ENCODE results near the gene LDLRAP1. TPM values are rescaled to one million over a fixed set of nuclear protein-coding genes. Genes with fewer than 3 reads are reported as not detected.

LDLRAP1 gene
- total RNA-seq, 2 experiments from 2014 or later, result 14.3 to 17.4 TPM

DNA sequence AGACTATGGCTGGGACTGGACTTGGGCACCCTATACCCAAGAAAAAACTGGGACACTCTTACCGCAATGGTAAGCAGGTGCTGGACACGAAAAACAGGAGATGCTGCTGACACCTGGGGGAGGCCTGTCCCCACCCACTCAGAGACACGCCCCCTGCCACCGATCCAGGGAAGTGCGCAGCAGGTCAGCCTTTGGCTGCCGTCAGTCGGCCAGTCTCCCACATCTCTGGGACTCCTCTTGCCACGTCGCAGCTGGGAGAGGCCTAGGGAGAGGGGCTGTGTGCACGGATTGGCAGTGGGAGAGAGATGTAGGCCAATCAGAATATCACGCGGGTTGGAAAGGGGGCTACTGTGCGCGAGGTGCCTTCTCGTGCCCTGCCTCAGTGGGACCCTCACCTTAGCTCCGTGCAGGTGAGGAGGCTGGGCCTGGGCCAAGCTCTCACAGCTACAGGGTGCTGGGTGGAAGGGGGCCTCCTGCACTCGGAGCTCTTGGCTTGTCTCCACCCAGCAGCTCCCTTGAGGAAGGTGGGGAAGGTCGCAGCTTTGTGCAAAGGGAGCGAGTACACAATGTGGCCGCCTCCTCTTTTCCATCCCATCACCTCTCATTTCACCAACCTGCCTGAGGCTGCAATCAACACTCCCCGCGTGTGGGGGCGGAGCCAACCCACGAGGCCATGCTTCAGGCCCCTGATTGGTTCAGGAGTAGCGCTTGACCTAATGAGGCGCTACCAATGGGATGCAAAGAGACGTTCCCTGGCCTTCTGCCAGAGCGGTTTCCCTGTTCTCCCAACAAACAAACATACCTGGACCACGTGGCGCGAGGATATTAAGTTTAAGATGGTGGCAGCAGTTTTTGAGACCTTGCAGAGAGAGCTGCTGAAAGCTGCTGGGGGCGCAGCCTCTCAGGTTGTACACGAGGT lies 25.7 kb upstream of the LDLRAP1 start:
- Mint-ChIP-seq H3K27me3 (no peaks in the 10 kb centered on the region), H3K4me1 (peaks cover 6% of the 10 kb centered on the region), H3K27ac (no peak overlapping the region), H3K36me3 (no peaks in the 10 kb centered on the region), H3K4me3 (no peak overlapping the region), H3K9me3 (no peaks in the 10 kb centered on the region)
- no peak for DNase-seq

DNA sequence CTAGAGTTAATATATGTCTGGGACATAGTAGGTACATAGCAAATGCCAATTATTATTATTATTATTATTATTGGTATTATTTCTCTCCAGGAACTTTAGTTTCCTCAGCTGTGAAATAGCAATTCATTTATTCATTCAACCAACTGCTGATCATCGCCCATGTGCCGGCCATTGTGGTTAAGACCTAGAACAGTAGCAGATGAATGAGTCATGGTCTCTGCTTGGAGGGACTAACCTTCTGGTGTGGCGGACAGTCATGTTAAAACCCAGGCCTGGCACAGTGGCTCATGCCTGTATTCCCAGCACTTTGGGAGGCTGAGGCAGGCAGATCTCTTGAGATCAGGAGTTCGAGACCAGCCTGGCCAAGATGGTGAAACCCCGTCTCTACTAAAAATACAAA lies 23.8 kb upstream of the LDLRAP1 start:
- H3K27ac Mint-ChIP-seq, result no peak overlapping the region
- peaks cover 6% of the 10 kb centered on the region for H3K4me1 Mint-ChIP-seq
- DNase-seq, result no peak
- H3K36me3 Mint-ChIP-seq, result no peaks in the 10 kb centered on the region
- H3K27me3 Mint-ChIP-seq, result no peaks in the 10 kb centered on the region
- no peak overlapping the region for H3K4me3 Mint-ChIP-seq
- H3K9me3 Mint-ChIP-seq, result no peaks in the 10 kb centered on the region

DNA sequence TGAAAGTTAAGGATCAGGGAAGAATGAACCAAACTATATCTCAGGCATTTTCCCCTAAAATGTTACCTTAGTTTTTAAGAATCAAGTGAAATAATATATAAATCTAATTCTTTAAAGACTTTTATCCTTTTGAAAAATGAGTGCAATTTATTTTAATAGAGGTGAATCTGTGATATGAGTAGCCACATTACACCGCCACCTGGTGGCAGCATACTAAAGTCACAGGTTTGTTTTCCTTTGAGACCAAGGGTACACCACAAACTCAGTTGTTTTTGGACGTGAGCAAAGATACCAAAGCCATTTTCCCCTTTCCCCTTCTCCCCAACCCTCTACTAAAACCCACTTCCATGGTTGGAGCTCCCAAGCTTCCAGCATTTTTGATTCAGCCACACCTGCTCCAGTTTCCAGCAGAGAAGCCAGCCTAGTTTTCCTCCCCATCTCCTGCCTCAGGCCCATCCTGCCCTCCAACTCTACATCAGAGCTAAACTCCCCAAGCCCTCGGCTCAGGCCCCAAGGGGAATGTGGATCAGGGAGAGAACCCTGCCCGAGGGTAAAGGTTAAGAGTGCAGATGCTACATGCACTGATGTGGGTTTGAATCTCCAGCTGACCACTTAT lies 22.9 kb upstream of the LDLRAP1 start:
- H3K27ac Mint-ChIP-seq, result no peak overlapping the region
- H3K36me3 Mint-ChIP-seq, result no peaks in the 10 kb centered on the region
- H3K9me3 Mint-ChIP-seq, result peaks cover 4% of the 10 kb centered on the region
- no peaks in the 10 kb centered on the region for H3K27me3 Mint-ChIP-seq
- no peak overlapping the region for H3K4me3 Mint-ChIP-seq
- peaks cover 6% of the 10 kb centered on the region for H3K4me1 Mint-ChIP-seq
- DNase-seq, result peak; percentile 56

DNA sequence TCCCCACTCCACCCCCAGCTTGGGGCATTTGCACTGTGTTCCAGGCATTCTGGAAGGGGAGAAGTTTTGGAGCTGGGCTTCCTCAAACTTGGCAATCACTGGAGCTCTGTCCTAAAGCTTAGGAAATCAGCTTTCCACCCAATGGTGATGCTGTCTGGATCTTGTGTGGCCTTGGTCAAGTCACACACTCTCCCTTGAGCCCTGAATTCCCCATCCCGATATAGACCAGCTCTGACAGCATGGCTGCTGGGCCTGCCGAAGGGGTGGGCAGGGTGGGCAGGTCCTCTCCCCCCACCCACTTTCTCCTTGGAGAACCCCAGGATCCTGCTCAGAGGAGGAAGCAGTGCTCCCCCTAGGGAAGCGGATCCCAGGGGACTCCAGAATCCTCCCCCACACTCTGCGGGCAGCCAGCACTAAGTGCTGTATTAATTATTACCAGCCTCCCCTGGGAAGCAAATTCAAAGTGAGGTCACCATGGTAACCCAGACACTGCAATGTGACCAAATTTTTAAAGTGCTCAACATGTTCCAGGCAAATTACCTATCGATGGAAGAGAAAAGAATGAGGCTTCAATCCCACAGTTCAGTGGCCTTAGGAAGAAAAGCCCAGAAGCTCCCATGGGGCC lies 21.3 kb upstream of the LDLRAP1 start:
- no peaks in the 10 kb centered on the region for H3K27me3 Mint-ChIP-seq
- DNase-seq, result no peak
- peaks cover 6% of the 10 kb centered on the region for H3K4me1 Mint-ChIP-seq
- H3K36me3 Mint-ChIP-seq, result no peaks in the 10 kb centered on the region
- H3K4me3 Mint-ChIP-seq, result no peak overlapping the region
- H3K9me3 Mint-ChIP-seq, result peaks cover 4% of the 10 kb centered on the region
- H3K27ac Mint-ChIP-seq, result no peak overlapping the region

DNA sequence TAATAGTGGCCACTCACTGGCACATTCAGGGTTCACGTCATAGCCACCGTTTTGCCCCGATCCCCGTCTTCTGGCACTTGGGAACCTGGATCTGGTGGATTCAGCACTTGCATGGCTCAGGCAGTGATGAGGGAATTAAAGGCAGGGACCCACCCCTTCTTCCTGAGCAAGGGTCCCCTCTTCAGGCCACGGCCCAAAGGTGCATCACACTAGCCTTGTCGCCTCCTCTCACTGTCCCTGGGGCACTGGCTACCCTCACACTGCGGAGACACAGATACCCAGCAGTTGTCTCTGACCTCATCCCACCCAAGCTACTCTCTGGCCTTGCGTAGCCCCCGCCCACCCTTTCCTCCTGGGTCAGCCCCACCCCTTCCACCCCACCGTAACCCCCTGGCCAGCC lies 19.9 kb upstream of the LDLRAP1 start:
- Mint-ChIP-seq H3K4me1 (peaks cover 6% of the 10 kb centered on the region), H3K27ac (no peak overlapping the region), H3K4me3 (no peak overlapping the region), H3K27me3 (no peaks in the 10 kb centered on the region), H3K9me3 (peaks cover 4% of the 10 kb centered on the region), H3K36me3 (no peaks in the 10 kb centered on the region)
- DNase-seq, result no peak

DNA sequence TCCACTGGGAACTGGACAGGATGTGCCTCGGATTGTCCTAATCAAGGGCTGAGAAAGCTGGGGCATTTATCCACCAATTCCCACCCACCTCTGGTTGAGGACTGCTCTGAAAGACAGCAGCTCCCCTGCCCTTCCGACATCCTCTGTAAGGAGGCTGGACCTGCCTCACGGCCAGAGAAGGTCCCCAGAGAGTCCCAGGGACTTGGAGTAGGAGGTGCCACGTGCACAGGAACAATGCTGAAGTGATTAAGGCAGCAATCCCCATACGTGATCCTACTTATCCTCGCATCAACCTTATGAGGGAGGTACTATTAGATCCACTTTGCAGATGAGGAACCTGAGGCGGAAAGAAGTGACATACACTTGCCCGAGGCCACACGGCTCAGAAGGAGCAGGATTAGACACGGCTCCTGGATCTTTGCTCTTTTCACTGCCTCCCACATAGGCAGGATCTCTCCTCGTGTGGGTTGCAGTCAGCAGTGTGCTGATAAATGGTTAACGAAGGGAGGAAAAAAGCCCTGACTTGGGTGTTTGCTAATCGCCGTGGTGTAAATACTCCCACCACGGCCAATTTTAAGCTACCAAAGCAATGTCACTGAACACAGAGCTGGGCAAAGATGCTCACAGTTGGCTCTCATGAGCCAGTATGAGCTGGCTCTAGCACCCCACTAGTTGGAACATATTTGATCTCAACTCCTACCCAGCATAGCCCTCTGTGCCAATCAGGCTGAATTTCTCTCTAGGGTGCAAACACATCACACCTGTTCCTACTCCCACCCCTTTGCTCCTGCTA lies 18.6 kb upstream of the LDLRAP1 start:
- Mint-ChIP-seq H3K27me3 (no peaks in the 10 kb centered on the region), H3K4me3 (no peak overlapping the region), H3K27ac (no peak overlapping the region)

DNA sequence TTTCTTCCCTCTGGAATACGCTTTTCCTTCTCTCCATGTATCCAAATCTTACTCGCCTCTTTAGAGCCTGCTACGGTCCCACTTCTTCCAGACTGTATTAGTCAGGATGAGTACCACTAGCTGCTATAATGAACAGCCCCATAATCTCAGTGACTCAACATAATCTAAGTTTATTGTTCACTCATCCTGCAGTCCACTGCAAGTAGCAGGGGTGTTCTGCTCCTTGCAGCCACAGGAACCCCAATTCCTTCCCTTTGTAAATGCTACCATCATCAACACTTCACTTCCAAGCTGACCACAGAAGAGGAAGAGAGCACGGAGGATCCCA lies 18.1 kb upstream of the LDLRAP1 start:
- Mint-ChIP-seq H3K27ac (no peak overlapping the region), H3K36me3 (no peaks in the 10 kb centered on the region), H3K4me3 (no peak overlapping the region), H3K4me1 (peaks cover 4% of the 10 kb centered on the region), H3K27me3 (no peaks in the 10 kb centered on the region), H3K9me3 (peaks cover 4% of the 10 kb centered on the region)
- DNase-seq, result no peak

More for the DNA sequence above, 18.6 kb upstream of the LDLRAP1 start:
- H3K4me1 Mint-ChIP-seq, result peaks cover 6% of the 10 kb centered on the region
- H3K9me3 Mint-ChIP-seq, result peaks cover 4% of the 10 kb centered on the region
- H3K36me3 Mint-ChIP-seq, result no peaks in the 10 kb centered on the region
- no peak for DNase-seq

DNA sequence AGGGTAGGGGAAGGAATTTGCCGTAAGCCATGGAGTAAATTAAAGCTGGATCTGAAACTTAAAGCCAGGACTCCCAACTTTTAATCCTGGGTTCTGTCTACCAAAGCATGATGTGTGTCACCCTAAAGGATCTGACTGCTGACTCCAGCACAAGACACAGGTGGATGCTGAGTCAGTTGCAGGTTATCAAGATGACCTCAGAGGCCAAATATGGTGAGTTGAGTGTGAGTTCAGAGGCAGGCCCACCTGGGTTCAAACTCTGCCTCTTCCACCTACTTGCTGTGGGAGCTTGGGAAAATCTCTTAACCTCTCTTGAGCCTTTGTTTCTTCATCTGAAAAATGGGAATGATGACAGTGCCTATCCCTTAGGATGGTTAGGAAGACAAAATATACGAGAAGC lies 16.7 kb upstream of the LDLRAP1 start:
- Mint-ChIP-seq H3K4me1 (no peaks in the 10 kb centered on the region), H3K27ac (no peak overlapping the region), H3K27me3 (no peaks in the 10 kb centered on the region), H3K9me3 (peaks cover 4% of the 10 kb centered on the region), H3K4me3 (no peak overlapping the region), H3K36me3 (no peaks in the 10 kb centered on the region)
- DNase-seq, result no peak

DNA sequence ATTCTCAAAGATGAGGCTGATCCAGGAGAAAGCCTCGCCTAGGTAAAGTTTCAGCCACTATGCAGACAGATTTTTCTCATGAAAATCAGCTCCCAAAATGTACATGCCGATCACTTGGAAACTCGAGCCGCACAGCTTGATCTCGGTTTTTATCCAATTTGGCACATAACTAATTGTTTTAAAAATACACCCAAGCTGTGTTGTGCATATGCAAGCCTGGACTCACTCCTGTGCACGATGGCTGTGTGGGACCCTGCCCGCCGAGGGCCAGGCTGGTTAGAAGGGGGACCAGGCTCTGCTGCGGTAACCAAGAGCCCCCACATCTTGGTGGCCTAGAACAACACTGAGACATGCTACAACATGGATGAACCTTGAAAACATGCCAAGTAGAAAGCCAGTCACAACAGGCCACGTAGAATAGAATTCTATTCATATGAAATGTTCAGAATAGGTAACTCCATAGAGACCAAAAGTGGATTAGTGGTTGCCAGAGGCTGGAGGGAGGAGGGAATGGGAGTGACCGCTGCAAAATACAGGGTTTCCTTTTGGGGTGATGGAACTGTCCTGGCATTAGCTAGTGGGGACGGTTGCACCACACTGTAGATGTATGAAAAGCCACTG lies 16.1 kb upstream of the LDLRAP1 start:
- DNase-seq, result no peak
- no peak overlapping the region for H3K27ac Mint-ChIP-seq
- H3K9me3 Mint-ChIP-seq, result peaks cover 4% of the 10 kb centered on the region
- no peaks in the 10 kb centered on the region for H3K27me3 Mint-ChIP-seq
- no peaks in the 10 kb centered on the region for H3K4me1 Mint-ChIP-seq
- no peaks in the 10 kb centered on the region for H3K36me3 Mint-ChIP-seq
- no peak overlapping the region for H3K4me3 Mint-ChIP-seq

DNA sequence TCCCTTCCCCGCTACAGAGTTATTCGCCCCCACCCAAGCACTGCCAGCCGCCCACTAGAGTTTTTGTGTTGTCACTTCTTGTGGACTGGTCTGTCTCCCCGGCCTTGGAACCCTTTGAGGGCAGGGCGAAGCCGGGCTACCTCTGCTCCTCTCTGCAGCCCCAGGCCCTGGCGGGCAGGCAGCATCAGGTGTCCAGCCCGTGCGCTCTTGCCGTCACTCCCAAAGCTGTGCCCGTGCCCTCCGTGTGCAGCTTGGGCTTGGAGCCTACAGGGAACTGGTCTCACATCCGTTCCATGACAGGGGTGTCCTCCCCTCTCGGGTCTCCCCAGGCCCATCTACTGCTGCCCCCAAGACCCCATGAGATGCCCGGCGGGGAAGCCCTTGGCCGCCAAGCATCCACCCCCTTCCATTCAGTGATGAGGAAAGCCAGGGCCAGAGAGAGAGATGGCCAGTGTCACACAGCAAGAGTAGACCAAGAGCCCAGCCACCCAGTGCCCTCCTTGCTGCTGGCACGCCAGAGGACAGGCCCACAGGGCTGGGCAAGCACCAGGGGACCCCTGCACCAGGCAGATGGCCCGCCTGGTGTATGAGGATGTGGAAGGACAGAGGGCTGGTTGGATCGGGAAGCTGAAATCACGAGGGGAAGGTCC lies 15.3 kb upstream of the LDLRAP1 start:
- Mint-ChIP-seq H3K27ac (no peak overlapping the region), H3K36me3 (no peaks in the 10 kb centered on the region), H3K9me3 (peaks cover 4% of the 10 kb centered on the region), H3K4me3 (no peak overlapping the region), H3K27me3 (no peaks in the 10 kb centered on the region), H3K4me1 (no peaks in the 10 kb centered on the region)
- DNase-seq, result no peak

DNA sequence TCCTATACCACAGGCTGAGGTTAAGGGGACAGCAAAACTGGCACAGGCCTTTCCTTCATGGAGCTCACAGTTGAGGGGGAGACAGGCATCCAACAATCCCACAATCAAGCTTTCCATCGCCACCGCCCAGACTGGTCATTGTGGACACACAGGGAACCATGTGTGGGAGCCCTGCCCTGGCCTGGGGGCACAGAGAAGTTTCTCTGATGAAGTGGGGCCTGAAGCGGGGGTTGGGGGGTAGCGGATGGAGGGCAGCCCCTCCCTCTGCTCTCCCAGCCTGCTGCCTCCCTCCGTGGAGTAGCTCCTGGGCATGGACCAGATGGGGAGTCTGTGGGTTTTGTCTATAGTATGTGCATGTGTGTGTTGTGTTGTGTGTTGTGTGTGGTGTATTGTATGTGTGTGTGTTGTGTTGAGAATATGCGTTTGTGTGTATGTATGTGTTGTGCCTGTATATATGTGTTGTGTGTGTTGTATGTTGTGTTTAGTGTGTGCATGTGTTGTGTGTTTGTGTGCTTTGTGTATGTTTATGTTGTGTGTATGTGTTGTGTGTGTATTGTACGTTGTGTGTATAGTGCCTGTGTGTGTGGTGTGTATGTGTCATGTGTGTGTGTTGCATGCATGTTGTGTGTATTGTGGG lies 14.4 kb upstream of the LDLRAP1 start:
- Mint-ChIP-seq H3K27me3 (no peaks in the 10 kb centered on the region), H3K9me3 (peaks cover 4% of the 10 kb centered on the region), H3K4me3 (no peak overlapping the region), H3K4me1 (no peaks in the 10 kb centered on the region), H3K27ac (no peak overlapping the region), H3K36me3 (no peaks in the 10 kb centered on the region)
- DNase-seq, result no peak

DNA sequence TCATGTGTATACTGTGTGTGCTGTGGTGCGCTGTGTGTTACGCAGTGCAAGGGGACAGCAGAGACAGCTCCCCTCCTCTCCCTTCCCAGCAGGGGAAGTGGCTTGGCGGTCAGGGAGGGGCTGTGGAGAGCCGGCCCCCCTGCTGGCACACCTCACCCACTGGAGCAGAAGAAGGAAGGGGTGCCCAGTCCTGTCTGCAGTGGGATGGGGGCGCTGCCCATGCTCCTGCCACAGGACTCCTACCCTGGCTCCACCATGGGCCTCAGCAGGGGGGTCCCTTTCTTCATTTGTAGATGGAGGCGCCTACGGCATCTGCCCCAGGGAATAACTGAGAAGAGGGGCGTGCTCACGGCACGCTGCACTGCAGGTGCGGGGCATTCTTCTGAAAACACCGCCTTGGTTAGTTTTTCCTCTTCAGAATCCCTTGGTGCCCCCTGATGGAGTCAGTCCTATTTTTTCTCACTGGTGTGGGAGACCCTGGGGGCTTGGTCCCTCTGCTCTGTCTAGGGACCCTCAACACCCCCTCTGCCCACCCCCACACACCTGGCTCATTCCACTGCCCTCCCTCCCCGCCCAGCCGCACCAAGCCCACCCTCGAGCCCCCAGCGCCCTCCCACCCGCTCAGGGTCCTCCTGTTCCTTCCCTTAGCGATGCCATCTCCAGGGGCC lies 13.8 kb upstream of the LDLRAP1 start:
- H3K9me3 Mint-ChIP-seq, result peaks cover 4% of the 10 kb centered on the region
- DNase-seq, result no peak
- H3K4me1 Mint-ChIP-seq, result no peaks in the 10 kb centered on the region
- no peaks in the 10 kb centered on the region for H3K36me3 Mint-ChIP-seq
- H3K27ac Mint-ChIP-seq, result no peak overlapping the region
- no peaks in the 10 kb centered on the region for H3K27me3 Mint-ChIP-seq
- H3K4me3 Mint-ChIP-seq, result no peak overlapping the region

DNA sequence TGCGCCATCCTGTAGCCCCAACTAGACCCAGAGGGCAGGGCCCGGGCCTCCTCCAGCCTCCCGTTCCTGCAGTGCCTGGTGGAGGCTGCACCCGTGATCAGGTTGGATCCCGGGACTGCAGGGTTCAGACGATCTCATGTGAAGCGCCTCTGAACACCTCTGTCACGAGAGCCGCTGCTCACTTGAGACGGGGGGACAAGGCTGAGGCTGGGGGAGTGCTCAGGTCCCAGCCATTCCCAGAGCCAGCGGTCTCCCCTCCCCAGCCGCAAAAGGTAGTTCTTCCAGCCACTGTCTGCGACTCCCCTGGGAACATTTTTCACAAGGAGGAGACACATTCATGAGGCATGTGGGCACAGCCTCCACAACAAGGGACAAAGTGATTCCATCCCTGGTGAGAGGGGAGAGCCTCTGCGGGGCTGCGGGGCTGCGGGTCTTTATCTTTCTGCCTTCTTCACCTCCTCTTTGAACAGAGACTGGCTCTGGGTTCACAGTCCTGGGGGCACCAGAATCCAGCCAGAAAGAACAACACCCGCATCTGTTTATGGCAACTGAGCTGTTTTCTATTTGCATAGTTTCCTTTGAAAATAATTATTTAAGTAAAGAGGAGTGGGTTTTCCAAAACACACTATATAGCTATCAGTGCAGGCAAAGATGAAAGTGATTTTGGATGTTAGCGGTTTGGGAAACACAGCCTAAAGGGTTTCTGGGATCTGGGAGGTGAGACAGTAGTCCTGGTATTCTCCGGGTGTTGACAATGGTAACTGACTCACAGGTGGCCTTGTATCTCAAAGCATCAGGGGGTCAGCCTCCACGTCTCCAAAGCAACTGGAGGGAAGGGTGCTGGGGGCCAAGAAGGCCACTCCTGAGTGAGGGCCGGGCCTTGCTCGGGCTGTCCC lies 13.0 kb upstream of the LDLRAP1 start:
- H3K27me3 Mint-ChIP-seq, result no peaks in the 10 kb centered on the region
- H3K4me1 Mint-ChIP-seq, result no peaks in the 10 kb centered on the region
- peaks cover 2% of the 10 kb centered on the region for H3K9me3 Mint-ChIP-seq
- H3K4me3 Mint-ChIP-seq, result no peak overlapping the region
- DNase-seq, result no peak
- no peak overlapping the region for H3K27ac Mint-ChIP-seq
- no peaks in the 10 kb centered on the region for H3K36me3 Mint-ChIP-seq

Data from activated naive CD8-positive, alpha-beta T cell treated with anti-CD3 and anti-CD28 coated beads for 36 hours (primary cell).